AG04449 (cell line): Measurements from ENCODE around the gene RAI14.
A peak's percentile ranks its signal among the peaks of the same experiment; 100 is the strongest.

Source experiments
- CTCF ChIA-PET: fragments of 350-600 bp; formaldehyde crosslinking; extraction: SDS; loops from one replicate; lab custom pipeline; 2021; ENCODE audit warnings: antibody characterized with exemption; lab: Yijun Ruan, JAX
- POLR2A ChIA-PET: fragments of 400-600, 350-600 bp; formaldehyde crosslinking; extraction: SDS; loops from one replicate; lab custom pipeline; 2020; ENCODE audit warnings: antibody characterized with exemption, inconsistent platforms; lab: Yijun Ruan, JAX
- DNase-seq: peaks from one replicate; pipeline ENCODE4 v3.0.0-alpha.2; 2010; ENCODE audit warnings: low read depth, low spot score
- H3K4me3 ChIP-seq: 2 replicates; pipeline ENCODE4 v1.5.1; 2011; ENCODE audit warnings: low read depth, mild to moderate bottlenecking, control low read depth, low read length
- CTCF ChIP-seq: IDR thresholded peaks from one replicate; pipeline ENCODE4 v1.5.1; 2011; ENCODE audit warnings: mild to moderate bottlenecking, moderate library complexity, low read length, control low read depth, inconsistent platforms; ENCODE audit not compliant: insufficient read depth; ENCODE audit errors: missing control alignments

Gene RAI14

GRCh38 chr5:34817558-34818351 lies 161.6 kb downstream of the RAI14 start:
- H3K4me3 ChIP-seq, result no peak overlapping the region
- DNase-seq, result peak; percentile 40
- POLR2A ChIA-PET, result no interaction called here
- TF ChIP-seq CTCF, result no peak
- CTCF ChIA-PET, result interaction anchor here (0.7 to 1.5 kb wide), 4 partner anchors 14 to 331 kb away, joined by 3 to 4 read pairs (median 3); no protein-coding TSS in a partner anchor

GRCh38 chr5:34818717-34819116 lies 162.6 kb downstream of the RAI14 start:
- H3K4me3 ChIP-seq, result no peak overlapping the region
- DNase-seq, result no peak
- POLR2A ChIA-PET, result no interaction called here
- CTCF ChIA-PET, result interaction anchor here (1.0 to 1.5 kb wide), 2 partner anchors 15 to 332 kb away, joined by 3 to 4 read pairs; no protein-coding TSS in a partner anchor
- no peak for TF ChIP-seq CTCF

DNA sequence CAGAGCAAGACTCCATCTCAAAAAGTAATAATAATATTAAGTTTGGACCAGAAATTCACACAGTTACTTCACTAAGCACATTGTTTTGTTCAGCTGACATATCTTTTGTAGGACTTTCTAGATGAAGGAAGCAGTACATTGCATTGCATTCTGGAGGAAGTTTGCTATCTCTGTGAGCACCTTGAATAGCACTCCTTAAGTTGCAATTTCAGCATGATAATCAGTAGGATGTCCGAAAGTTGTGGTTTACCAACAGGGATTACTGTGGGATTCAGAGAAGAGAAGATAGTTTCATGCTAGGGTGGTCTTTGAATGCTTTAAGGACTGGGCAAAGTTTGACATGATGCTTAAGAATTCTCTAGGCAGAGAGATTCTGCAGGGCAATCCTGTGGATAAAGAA lies 164.5 kb downstream of the RAI14 start:
- H3K4me3 ChIP-seq, result no peak overlapping the region
- TF ChIP-seq CTCF, result no peak
- POLR2A ChIA-PET, result no interaction called here
- no peak for DNase-seq
- CTCF ChIA-PET, result no interaction called here

GRCh38 chr5:34822956-34823715 lies 167.0 kb downstream of the RAI14 start:
- ChIA-PET POLR2A (interaction anchor here (1.3 to 1.7 kb wide), 2 partner anchors 16 to 107 kb away, joined by 3 to 5 read pairs; partner anchors contain the start of genes DNAJC21 and TTC23L), CTCF (interaction anchor here (1.0 to 1.6 kb wide), 3 partner anchors 10 to 300 kb away, joined by 3 to 4 read pairs (median 3); no protein-coding TSS in a partner anchor)
- H3K4me3 ChIP-seq, result no peak overlapping the region
- no peak for DNase-seq
- TF ChIP-seq CTCF, result no peak

- ChIA-PET POLR2A (no interaction called here), CTCF (interaction anchor here (1.4 to 5.1 kb wide), 2 partner anchors 9 to 72 kb away, joined by 3 to 18 read pairs; no protein-coding TSS in a partner anchor)
- no peak overlapping the region for H3K4me3 ChIP-seq
- no peak for TF ChIP-seq CTCF
- DNase-seq, result no peak
Observed at GRCh38 chr5:34826347-34826746, 170.2 kb downstream of the RAI14 start.
